NB4 (cell line): Measurements from ENCODE around the gene MAP3K4.

Source experiments
- DNase-seq: peaks from one replicate; pipeline ENCODE4 v3.0.0; 2010; ENCODE audit warnings: low read depth
- H3K4me3 ChIP-seq: one replicate; pipeline ENCODE4 v1.5.1; 2011; ENCODE audit warnings: mild to moderate bottlenecking, low read depth, low read length, moderate library complexity
- MYC ChIP-seq: IDR thresholded peaks from 2 replicates; pipeline ENCODE4 v1.6.1; 2011; ENCODE audit warnings: low read depth, low read length
- POLR2A ChIP-seq: IDR thresholded peaks from 2 replicates; pipeline ENCODE4 v1.6.1; 2011; ENCODE audit warnings: mild to moderate bottlenecking; ENCODE audit not compliant: insufficient read length; ENCODE audit errors: extremely low read depth
- TF ChIP-seq, protein P1 (sequence below): IDR thresholded peaks from one replicate; pipeline ENCODE4 v1.5.1; 2012; ENCODE audit warnings: low read depth, low read length
- TF ChIP-seq, protein P2 (sequence below): IDR thresholded peaks from 2 replicates; pipeline ENCODE4 v1.6.1; 2011; ENCODE audit warnings: low read depth, low read length

Gene MAP3K4

DNA sequence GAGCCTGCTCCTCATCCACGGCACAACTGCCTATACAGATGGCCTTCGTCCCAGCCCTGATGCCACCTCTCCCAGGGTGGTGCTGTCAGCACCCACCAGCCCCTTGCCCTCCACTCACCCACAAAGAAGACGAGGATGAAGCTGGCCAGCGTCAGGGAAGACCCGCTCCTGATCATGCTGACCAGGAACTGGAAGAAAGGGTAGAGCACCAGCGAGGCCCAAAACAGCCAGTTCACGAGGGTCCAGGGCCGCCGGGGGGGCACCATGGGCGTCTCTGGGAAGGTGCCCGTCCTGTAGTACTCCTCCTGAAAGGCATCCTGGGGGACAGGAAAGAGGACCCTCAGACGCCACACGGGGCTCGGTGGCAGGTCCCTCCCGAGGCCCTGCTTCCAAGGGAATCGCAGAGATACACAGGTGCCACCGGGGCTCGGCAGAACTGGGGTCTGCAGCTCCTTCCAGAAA lies 147.8 kb downstream of the MAP3K4 start:
- TF ChIP-seq MYC = no peak
- TF ChIP-seq, protein P1, sequence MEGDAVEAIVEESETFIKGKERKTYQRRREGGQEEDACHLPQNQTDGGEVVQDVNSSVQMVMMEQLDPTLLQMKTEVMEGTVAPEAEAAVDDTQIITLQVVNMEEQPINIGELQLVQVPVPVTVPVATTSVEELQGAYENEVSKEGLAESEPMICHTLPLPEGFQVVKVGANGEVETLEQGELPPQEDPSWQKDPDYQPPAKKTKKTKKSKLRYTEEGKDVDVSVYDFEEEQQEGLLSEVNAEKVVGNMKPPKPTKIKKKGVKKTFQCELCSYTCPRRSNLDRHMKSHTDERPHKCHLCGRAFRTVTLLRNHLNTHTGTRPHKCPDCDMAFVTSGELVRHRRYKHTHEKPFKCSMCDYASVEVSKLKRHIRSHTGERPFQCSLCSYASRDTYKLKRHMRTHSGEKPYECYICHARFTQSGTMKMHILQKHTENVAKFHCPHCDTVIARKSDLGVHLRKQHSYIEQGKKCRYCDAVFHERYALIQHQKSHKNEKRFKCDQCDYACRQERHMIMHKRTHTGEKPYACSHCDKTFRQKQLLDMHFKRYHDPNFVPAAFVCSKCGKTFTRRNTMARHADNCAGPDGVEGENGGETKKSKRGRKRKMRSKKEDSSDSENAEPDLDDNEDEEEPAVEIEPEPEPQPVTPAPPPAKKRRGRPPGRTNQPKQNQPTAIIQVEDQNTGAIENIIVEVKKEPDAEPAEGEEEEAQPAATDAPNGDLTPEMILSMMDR = no peak
- TF ChIP-seq, protein P2, sequence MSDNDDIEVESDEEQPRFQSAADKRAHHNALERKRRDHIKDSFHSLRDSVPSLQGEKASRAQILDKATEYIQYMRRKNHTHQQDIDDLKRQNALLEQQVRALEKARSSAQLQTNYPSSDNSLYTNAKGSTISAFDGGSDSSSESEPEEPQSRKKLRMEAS = no peak
- no peak for TF ChIP-seq POLR2A
- H3K4me3 ChIP-seq = no peak overlapping the region
- no peak for DNase-seq

DNA sequence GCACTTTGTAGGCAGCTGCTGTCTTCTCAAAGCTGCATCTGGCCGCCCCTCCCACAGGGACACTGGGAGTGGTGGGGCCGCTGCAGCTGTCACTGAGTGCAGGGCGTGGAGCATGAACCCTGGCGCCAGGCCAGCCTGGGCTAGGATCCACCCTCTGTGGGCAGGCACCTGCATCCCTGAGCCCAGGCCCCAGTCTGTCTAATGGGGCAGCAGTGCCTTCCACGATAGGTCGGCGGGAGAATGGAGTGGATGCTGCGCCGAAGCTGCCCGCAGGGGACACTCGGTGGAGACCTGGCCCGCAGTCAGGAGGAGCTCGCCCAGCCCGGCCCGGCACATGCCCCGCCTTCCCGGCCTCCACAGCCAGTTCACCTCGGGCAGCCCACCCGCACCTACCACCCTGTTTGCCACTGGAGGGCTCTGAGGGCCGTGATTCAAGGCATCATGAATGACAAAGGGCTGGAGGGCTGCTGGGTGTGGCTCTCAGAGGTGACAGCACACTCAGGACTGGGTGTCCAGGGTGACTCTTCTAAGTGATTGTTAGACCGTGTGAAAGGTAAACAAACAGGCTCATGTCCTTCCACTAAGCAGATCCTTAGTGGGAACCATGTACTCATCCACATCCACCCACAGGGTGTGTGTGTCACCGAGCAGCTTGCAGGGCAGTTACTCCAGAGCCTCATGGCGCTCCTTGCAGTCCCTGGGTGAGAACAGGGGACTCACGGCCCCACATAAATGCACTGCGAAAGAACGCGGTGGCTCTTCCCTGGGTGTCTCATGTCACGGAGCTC lies 148.4 kb downstream of the MAP3K4 start:
- TF ChIP-seq, protein P2 = no peak
- no peak for TF ChIP-seq MYC
- no peak for TF ChIP-seq POLR2A
- TF ChIP-seq, protein P1 = no peak
- no peak for DNase-seq
- no peak overlapping the region for H3K4me3 ChIP-seq

DNA sequence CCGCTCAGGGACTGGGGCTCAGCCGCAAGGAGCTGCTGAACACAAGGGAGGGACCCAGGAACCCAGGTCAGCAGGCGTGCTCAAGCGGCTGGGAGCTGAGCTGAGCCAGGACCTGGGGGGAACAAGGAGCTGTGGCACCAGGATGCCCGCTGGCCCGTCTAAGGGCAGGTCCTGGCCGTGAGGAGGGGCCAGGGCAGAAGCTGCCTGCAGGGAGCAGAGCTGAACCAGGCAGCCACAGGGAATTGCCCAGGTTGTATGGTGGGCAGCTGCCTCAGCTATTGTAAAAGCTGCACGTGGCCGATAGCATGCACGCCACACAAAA lies 148.9 kb downstream of the MAP3K4 start:
- DNase-seq = no peak
- H3K4me3 ChIP-seq = no peak overlapping the region
- TF ChIP-seq MYC = no peak
- TF ChIP-seq, protein P2 = no peak

DNA sequence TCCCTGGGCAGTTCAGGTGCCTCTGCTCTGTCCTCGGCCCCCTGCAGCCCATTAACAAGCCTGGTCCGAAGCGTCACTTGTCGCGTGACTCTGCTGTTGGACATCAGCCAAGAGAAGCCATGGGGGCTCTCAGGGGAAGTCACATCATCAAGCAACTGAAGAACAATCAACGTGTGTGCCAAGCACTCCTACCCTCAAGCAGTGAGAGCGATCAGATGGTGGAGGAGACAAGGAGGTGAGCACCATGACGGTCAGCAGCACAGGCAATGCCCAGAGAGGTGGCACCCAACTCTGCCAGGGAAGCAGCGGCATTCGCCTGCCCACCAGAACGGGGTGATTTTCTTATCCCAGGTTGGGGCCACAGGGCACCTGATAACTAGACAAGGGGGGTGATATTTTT lies 149.6 kb downstream of the MAP3K4 start:
- H3K4me3 ChIP-seq = no peak overlapping the region
- no peak for DNase-seq
- no peak for TF ChIP-seq POLR2A
- no peak for TF ChIP-seq MYC
- TF ChIP-seq, protein P2 = no peak
- TF ChIP-seq, protein P1 = no peak

DNA sequence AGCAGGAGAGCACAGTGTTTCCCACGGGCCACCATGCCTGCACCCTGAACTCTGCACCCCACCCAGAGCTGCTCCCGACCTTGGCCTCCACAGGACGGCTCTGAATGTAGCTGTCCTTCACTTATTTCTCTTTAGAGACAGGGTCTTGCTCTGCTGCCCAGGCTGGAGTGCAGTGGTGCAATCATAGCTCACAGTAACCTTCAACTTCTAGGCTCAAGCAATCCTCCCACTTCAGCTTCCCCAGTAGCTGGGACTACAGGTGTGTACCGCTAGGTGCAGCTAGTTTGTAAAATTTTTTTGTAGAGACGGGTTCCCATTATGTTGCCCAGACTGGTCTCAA lies 151.4 kb downstream of the MAP3K4 start:
- no peak for DNase-seq
- no peak overlapping the region for H3K4me3 ChIP-seq
- TF ChIP-seq POLR2A (no peak), MYC (no peak)
- TF ChIP-seq, protein P1 = no peak
- TF ChIP-seq, protein P2 = no peak

DNA sequence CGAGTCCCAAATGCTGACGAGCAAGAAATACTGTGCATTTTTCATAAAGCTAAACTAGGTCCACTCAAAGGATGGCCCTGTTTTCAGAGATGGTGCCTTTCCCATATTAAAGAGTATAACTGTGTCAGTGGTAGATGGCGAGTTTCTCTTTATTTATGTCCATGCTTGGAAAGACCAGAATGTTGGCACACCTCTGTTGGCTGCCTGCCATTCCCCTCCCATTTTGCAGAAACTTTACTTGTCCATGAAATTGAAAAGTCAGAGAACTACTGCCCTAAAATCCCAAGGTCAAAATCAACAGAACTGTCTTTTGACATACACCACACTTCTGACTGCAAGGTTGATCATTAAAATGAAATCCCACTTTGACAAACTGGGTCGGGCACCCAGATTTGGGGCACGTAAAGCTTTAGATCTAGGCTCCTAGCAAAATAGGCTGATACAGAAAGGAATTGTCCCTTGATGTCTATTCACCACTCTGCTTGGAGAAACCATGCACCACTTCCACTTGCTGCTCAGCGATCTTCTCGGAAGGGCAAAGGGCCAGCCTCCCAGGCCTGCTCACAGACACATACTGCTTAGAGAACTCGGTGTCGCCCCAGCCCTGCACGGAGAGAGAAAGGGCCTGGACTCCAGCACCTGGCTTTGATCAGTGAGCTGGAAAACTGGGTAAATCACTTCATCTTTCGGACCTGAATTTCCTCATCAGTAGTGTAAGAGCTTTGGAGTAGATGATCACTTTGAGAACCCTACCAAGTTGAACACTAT lies 152.3 kb downstream of the MAP3K4 start:
- DNase-seq = no peak
- H3K4me3 ChIP-seq = no peak overlapping the region
- TF ChIP-seq, protein P1 = no peak
- TF ChIP-seq, protein P2 = no peak
- no peak for TF ChIP-seq MYC
- TF ChIP-seq POLR2A = no peak
